GM18505 (cell line): ENCODE measurements around the gene FARS2.

Source experiments
- ATAC-seq: cut with Tn5 transposase; IDR thresholded peaks from one replicate; pipeline ENCODE4 v1.9.1; 2021; ENCODE audit not compliant: unreplicated experiment
- POLR2A ChIP-seq: IDR thresholded peaks from 4 replicates; pipeline ENCODE4 v1.6.1; 2011; ENCODE audit warnings: borderline replicate concordance; ENCODE audit not compliant: insufficient read depth, insufficient read length; ENCODE audit errors: extremely low read depth

The FARS2 gene

GRCh38 chr6:5334341-5334740 is 73.0 kb downstream of the FARS2 start:
- ATAC-seq: no peak

GRCh38 chr6:5335020-5335419 is 73.7 kb downstream of the FARS2 start:
- no peak for TF ChIP-seq POLR2A
- ATAC-seq: no peak

More at GRCh38 chr6:5334341-5334740, 73.0 kb downstream of the FARS2 start:
- TF ChIP-seq POLR2A: no peak

- TF ChIP-seq POLR2A: no peak
Measured at GRCh38 chr6:5337573-5337972, 76.3 kb downstream of the FARS2 start.

GRCh38 chr6:5338177-5338960 is 77.1 kb downstream of the FARS2 start:
- ATAC-seq: no peak
- TF ChIP-seq POLR2A: no peak

More at GRCh38 chr6:5337573-5337972, 76.3 kb downstream of the FARS2 start:
- no peak for ATAC-seq

- TF ChIP-seq POLR2A: no peak
- no peak for ATAC-seq
Measured at GRCh38 chr6:5339786-5340185, 78.5 kb downstream of the FARS2 start.

GRCh38 chr6:5341845-5342244 is 80.5 kb downstream of the FARS2 start:
- ATAC-seq: no peak
- no peak for TF ChIP-seq POLR2A

- ATAC-seq: no peak
- TF ChIP-seq POLR2A: no peak
Measured at GRCh38 chr6:5343998-5344397, 82.7 kb downstream of the FARS2 start.

- no peak for TF ChIP-seq POLR2A
- ATAC-seq: no peak
Measured at GRCh38 chr6:5345324-5345723, 84.0 kb downstream of the FARS2 start.

- TF ChIP-seq POLR2A: no peak
- ATAC-seq: no peak
Measured at GRCh38 chr6:5351552-5352210, 90.4 kb downstream of the FARS2 start.

- no peak for TF ChIP-seq POLR2A
- ATAC-seq: no peak
Measured at GRCh38 chr6:5353971-5354370, 92.7 kb downstream of the FARS2 start.

- ATAC-seq: no peak
- no peak for TF ChIP-seq POLR2A
Measured at GRCh38 chr6:5357486-5357885, 96.2 kb downstream of the FARS2 start.

GRCh38 chr6:5359417-5359816 is 98.1 kb downstream of the FARS2 start:
- ATAC-seq: no peak
- TF ChIP-seq POLR2A: no peak

GRCh38 chr6:5361396-5361795 is 100.1 kb downstream of the FARS2 start:
- no peak for ATAC-seq
- TF ChIP-seq POLR2A: no peak

GRCh38 chr6:5365436-5366195 is 104.3 kb downstream of the FARS2 start:
- TF ChIP-seq POLR2A: no peak
- no peak for ATAC-seq

- ATAC-seq: no peak
Measured at GRCh38 chr6:5366941-5367340, 105.6 kb downstream of the FARS2 start.

More at GRCh38 chr6:5366941-5367340, 105.6 kb downstream of the FARS2 start:
- no peak for TF ChIP-seq POLR2A
